Fibroblast of villous mesenchyme (primary cell): ENCODE measurements around the gene CCNB1. TPM values are rescaled to one million over a fixed set of nuclear protein-coding genes. Genes with fewer than 3 reads are reported as not detected.

Experiments used
- DNase-seq: peaks from one replicate; pipeline ENCODE4 v3.0.0-alpha.2; 2010; ENCODE audit warnings: low read depth
- H3K4me3 ChIP-seq: 2 replicates; pipeline ENCODE4 v1.5.1; 2011; ENCODE audit warnings: low read depth, mild to moderate bottlenecking, low read length
- CTCF ChIP-seq: IDR thresholded peaks from 2 replicates; pipeline ENCODE4 v1.5.1; 2012; ENCODE audit warnings: low read depth, mild to moderate bottlenecking, low read length; ENCODE audit not compliant: insufficient read depth
- total RNA-seq: library from RNA; depleted of rRNA; stranded (reverse); fragments of >200 nt; gene quantifications from 2 replicates; pipeline ENCODE4 v1.2.3, GENCODE V29; 2012

Gene CCNB1
- total RNA-seq, 1 donor: 147 TPM

GRCh38 chr5:69209602-69210001, 42.7 kb downstream of the CCNB1 start:
- no peak for TF ChIP-seq CTCF
- no peak overlapping the region for H3K4me3 ChIP-seq
- DNase-seq: no peak

- no peak for TF ChIP-seq CTCF
- H3K4me3 ChIP-seq: no peak overlapping the region
- DNase-seq: no peak
These were observed 44.2 kb downstream of the CCNB1 start for GRCh38 chr5:69211200-69211599.

GRCh38 chr5:69212022-69212421, 45.1 kb downstream of the CCNB1 start:
- no peak for DNase-seq
- no peak for TF ChIP-seq CTCF

GRCh38 chr5:69213513-69214215, 46.7 kb downstream of the CCNB1 start:
- H3K4me3 ChIP-seq: no peak overlapping the region
- DNase-seq: peak; percentile 75
- TF ChIP-seq CTCF: no peak

More at GRCh38 chr5:69212022-69212421, 45.1 kb downstream of the CCNB1 start:
- no peak overlapping the region for H3K4me3 ChIP-seq

- H3K4me3 ChIP-seq: peak overlapping the region; percentile 94
- no peak for TF ChIP-seq CTCF
- DNase-seq: no peak
These were observed 50.2 kb downstream of the CCNB1 start for GRCh38 chr5:69217151-69217511.

GRCh38 chr5:69217548-69218526, 50.9 kb downstream of the CCNB1 start:
- peak; percentile 10 for TF ChIP-seq CTCF
- DNase-seq: peak; percentile 91
- peak overlapping the region; percentile 94 for H3K4me3 ChIP-seq
